Caco-2 (cell line): Measurements from ENCODE around the gene DEPP1. TPM values are rescaled to one million over a fixed set of nuclear protein-coding genes. Genes with fewer than 3 reads are reported as not detected.

Experiments used
- BruUV-seq: library from RNA; stranded (reverse); fragments of 400-500 nt; replicated peaks from 2 replicates; lab custom pipeline; 2021; lab: Mats Ljungman, UMichigan
- CTCF ChIA-PET: fragments of 300-600 bp; sonication (Branson Sonifier 250); formaldehyde crosslinking; loops from one replicate; lab custom pipeline; 2022; ENCODE audit warnings: antibody characterized with exemption; lab: Charles Lee
- POLR2A ChIA-PET: fragments of 300-600 bp; sonication (Branson Sonifier 250); formaldehyde crosslinking; loops from one replicate; lab custom pipeline; 2022; ENCODE audit warnings: antibody characterized with exemption; lab: Charles Lee
- DNase-seq, 2 experiments: peaks; one replicate each; pipeline versions ENCODE4 v3.0.0 to v3.0.0-alpha.2; 2020 to 2022
- H3K27me3 ChIP-seq: replicated peaks from 2 replicates; pipeline ENCODE4 v1.6.0; 2011; ENCODE audit warnings: low read length; ENCODE audit not compliant: control insufficient read depth, insufficient read depth
- H3K36me3 ChIP-seq: 2 replicates; pipeline ENCODE4 v1.5.1; 2011; ENCODE audit warnings: low read length; ENCODE audit not compliant: control insufficient read depth, insufficient read depth
- H3K4me1 ChIP-seq: fragments of 250-450 bp; sonication (Bioruptor Pico); 2 replicates; pipeline ENCODE4 v1.5.1; 2020; ENCODE audit warnings: mild to moderate bottlenecking
- H3K4me3 ChIP-seq: 2 replicates; pipeline ENCODE4 v1.5.1; 2011; ENCODE audit warnings: low read depth, mild to moderate bottlenecking, control low read depth, low read length
- H3K9me3 ChIP-seq: fragments of 250-450 bp; sonication (Bioruptor Pico); 2 replicates; pipeline ENCODE4 v1.5.1; 2020; ENCODE audit warnings: mild to moderate bottlenecking, moderate library complexity
- H3K27ac Mint-ChIP-seq: one replicate; pipeline ENCODE4 v1.8.0; 2022; ENCODE audit warnings: mixed read lengths; ENCODE audit not compliant: unreplicated experiment
- H3K27me3 Mint-ChIP-seq: one replicate; pipeline ENCODE4 v1.8.0; 2022; ENCODE audit warnings: mixed read lengths; ENCODE audit not compliant: insufficient read depth, unreplicated experiment
- H3K36me3 Mint-ChIP-seq: one replicate; pipeline ENCODE4 v1.8.0; 2022; ENCODE audit warnings: mild to moderate bottlenecking, mixed read lengths; ENCODE audit not compliant: insufficient read depth, unreplicated experiment
- H3K4me1 Mint-ChIP-seq: one replicate; pipeline ENCODE4 v1.8.0; 2022; ENCODE audit warnings: low read depth, mixed read lengths; ENCODE audit not compliant: unreplicated experiment
- H3K4me3 Mint-ChIP-seq: one replicate; pipeline ENCODE4 v1.8.0; 2022; ENCODE audit warnings: mild to moderate bottlenecking, moderate library complexity, mixed read lengths; ENCODE audit not compliant: unreplicated experiment
- H3K9me3 Mint-ChIP-seq: one replicate; pipeline ENCODE4 v1.8.0; 2022; ENCODE audit warnings: mixed read lengths; ENCODE audit not compliant: unreplicated experiment
- intact Hi-C: fragments of 100-400 bp; cut with micrococcal nuclease; formaldehyde crosslinking; loops from one replicate; pipeline ENCODE4 v1.10.0; 2022; ENCODE audit not compliant: unreplicated experiment
- total RNA-seq: library from RNA; stranded (reverse); gene quantifications from 2 replicates; pipeline ENCODE4 v1.2.3, GENCODE V29; 2022
- TF ChIP-seq, protein P1 (sequence below), 2 experiments: fragments of 200-600 bp in 1 of 2; IDR thresholded peaks; 1 replicate in 1 of 2; 2 replicates in 1 of 2; pipeline versions ENCODE4 v1.5.1 to v1.8.0; 2011 to 2022; ENCODE audit warnings: antibody characterized with exemption in 1 of 2, control low read depth in 1 of 2, inconsistent platforms in 1 of 2, low read depth in 1 of 2, low read length in 1 of 2, mild to moderate bottlenecking in 1 of 2, moderate library complexity in 1 of 2; ENCODE audit not compliant: insufficient read depth in 1 of 2, severe bottlenecking in 1 of 2, unreplicated experiment in 1 of 2

DEPP1 gene
- total RNA-seq, 1 experiment from 2014 or later: 13.6 TPM

GRCh38 chr10:44954042-44954441 lies 24.6 kb downstream of the DEPP1 start:
- Mint-ChIP-seq H3K9me3 (no peaks in the 10 kb centered on the region), H3K4me1 (peaks cover 37% of the 10 kb centered on the region), H3K4me3 (no peak overlapping the region), H3K27me3 (no peaks in the 10 kb centered on the region), H3K27ac (no peak overlapping the region), H3K36me3 (peaks cover 20% of the 10 kb centered on the region)
- CTCF ChIA-PET: interaction anchor here (0.6 kb wide), 1 partner anchor 45 kb away, joined by 4 read pairs; no protein-coding TSS in a partner anchor
- intact Hi-C loops: no loop called here
- no peak for DNase-seq
- Histone ChIP-seq H3K4me3 (no peak overlapping the region), H3K4me1 (peaks cover 59% of the 10 kb centered on the region), H3K27me3 (no peaks in the 10 kb centered on the region), H3K36me3 (0 out of 2 replicates have a peak, but pooled peaks cover 4% of the 10 kb centered on the region), H3K9me3 (no peaks in the 10 kb centered on the region)
- TF ChIP-seq, protein P1, sequence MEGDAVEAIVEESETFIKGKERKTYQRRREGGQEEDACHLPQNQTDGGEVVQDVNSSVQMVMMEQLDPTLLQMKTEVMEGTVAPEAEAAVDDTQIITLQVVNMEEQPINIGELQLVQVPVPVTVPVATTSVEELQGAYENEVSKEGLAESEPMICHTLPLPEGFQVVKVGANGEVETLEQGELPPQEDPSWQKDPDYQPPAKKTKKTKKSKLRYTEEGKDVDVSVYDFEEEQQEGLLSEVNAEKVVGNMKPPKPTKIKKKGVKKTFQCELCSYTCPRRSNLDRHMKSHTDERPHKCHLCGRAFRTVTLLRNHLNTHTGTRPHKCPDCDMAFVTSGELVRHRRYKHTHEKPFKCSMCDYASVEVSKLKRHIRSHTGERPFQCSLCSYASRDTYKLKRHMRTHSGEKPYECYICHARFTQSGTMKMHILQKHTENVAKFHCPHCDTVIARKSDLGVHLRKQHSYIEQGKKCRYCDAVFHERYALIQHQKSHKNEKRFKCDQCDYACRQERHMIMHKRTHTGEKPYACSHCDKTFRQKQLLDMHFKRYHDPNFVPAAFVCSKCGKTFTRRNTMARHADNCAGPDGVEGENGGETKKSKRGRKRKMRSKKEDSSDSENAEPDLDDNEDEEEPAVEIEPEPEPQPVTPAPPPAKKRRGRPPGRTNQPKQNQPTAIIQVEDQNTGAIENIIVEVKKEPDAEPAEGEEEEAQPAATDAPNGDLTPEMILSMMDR (IDR thresholded peaks at IDR 0.05; ENCODE audit: insufficient read depth in 1 of 2, low read depth in 1 of 2, low read length in 1 of 2, severe bottlenecking in 1 of 2, unreplicated experiment in 1 of 2): no peak
- BruUV-seq: no TSS peak
- POLR2A ChIA-PET: no interaction called here

DNA sequence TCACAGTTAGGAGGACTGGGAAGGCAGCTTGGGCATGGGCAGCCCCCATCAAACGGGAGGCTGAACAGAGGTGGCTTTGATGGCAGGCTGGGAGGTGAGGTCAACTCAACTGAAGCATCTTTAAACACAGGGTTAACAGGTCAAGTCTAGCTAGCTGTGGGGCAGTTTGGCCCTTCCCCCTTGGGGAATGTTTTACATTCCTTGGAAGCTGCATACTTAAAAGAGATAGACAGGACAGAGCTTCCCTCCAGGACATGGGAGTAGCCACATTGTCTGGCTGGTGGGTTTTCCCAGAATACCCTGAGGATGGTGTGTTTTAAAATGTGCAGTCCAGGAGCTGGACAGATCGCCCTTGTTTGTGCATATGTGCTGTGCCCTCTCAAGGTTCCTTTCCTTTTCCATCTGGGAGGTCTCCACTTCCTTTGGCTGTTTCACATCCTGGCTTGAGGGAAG lies 25.8 kb downstream of the DEPP1 start:
- TF ChIP-seq, protein P1 (IDR thresholded peaks at IDR 0.05; ENCODE audit: insufficient read depth in 1 of 2, low read depth in 1 of 2, low read length in 1 of 2, severe bottlenecking in 1 of 2, unreplicated experiment in 1 of 2): no peak
- Mint-ChIP-seq H3K9me3 (no peaks in the 10 kb centered on the region), H3K27ac (peak overlapping the region; percentile 8), H3K27me3 (no peaks in the 10 kb centered on the region), H3K36me3 (peaks cover 20% of the 10 kb centered on the region), H3K4me3 (peak overlapping the region; percentile 21), H3K4me1 (peaks cover 47% of the 10 kb centered on the region)
- BruUV-seq: no TSS peak
- ChIA-PET POLR2A (interaction anchor here (1.9 kb wide), 1 partner anchor 26 kb away, joined by 10 read pairs; the partner anchor contains the start of gene DEPP1), CTCF (interaction anchor here (0.7 to 1.5 kb wide), 9 partner anchors 8 to 38 kb away, joined by 3 to 8 read pairs (median 3); partner anchors contain the start of gene DEPP1)
- Histone ChIP-seq H3K4me1 (peaks cover 55% of the 10 kb centered on the region), H3K27me3 (no peaks in the 10 kb centered on the region), H3K9me3 (no peaks in the 10 kb centered on the region), H3K36me3 (0 out of 2 replicates have a peak, but pooled peaks cover 4% of the 10 kb centered on the region), H3K4me3 (no peak overlapping the region)
- DNase-seq: peak; percentile 76 to 85
- intact Hi-C loops: loop anchor here (1.0 kb wide), 3 partner anchors 13 to 37 kb away; no protein-coding TSS in a partner anchor

DNA sequence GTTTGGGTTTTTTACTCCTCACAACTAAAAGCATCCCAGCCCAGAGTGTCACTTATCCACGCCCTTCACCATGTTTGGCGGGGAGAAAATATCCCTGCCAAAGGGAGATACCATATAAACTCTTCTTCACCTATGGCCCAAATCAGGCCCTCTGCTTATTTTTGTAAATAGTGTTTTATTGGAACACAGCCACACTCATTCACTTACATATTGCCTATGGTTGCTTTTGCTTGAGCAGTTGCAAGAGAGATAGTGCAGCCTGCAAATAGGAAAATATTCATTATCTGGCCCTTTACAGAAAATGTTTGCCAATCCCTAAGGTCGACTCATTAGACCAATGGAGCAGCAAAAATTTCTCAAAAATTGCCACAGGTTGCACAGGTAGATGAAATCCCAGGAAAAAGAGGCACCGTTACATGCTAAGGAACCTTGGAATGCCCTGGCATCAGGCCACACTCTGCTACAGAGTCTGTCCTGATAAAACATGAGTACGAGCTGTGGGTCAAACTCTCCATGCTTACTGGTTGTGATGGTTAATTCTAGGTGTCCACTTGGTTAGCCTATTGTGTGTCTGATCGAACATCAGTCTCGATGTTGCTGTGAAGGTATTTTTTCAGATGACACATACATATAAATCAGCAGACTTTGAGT lies 26.9 kb downstream of the DEPP1 start:
- intact Hi-C loops: loop anchor here (1.0 kb wide), 3 partner anchors 11 to 39 kb away; no protein-coding TSS in a partner anchor
- ChIA-PET CTCF (interaction anchor here (1.5 kb wide), 1 partner anchor 19 kb away, joined by 8 read pairs; no protein-coding TSS in a partner anchor), POLR2A (interaction anchor here (1.9 kb wide), 1 partner anchor 27 kb away, joined by 10 read pairs; the partner anchor contains the start of gene DEPP1)
- Mint-ChIP-seq H3K4me1 (peaks cover 50% of the 10 kb centered on the region), H3K36me3 (peaks cover 20% of the 10 kb centered on the region), H3K27ac (no peak overlapping the region), H3K9me3 (no peaks in the 10 kb centered on the region), H3K4me3 (no peak overlapping the region), H3K27me3 (no peaks in the 10 kb centered on the region)
- H3K9me3 ChIP-seq: no peaks in the 10 kb centered on the region
- TF ChIP-seq, protein P1 (IDR thresholded peaks at IDR 0.05; ENCODE audit: insufficient read depth in 1 of 2, low read depth in 1 of 2, low read length in 1 of 2, severe bottlenecking in 1 of 2, unreplicated experiment in 1 of 2): no peak
- no peak for DNase-seq
- H3K4me1 ChIP-seq: peaks cover 54% of the 10 kb centered on the region
- BruUV-seq: no TSS peak
- H3K27me3 ChIP-seq: no peaks in the 10 kb centered on the region
- H3K36me3 ChIP-seq: 0 out of 2 replicates have a peak, but pooled peaks cover 4% of the 10 kb centered on the region
- no peak overlapping the region for H3K4me3 ChIP-seq
